Measurements from ENCODE around the gene LOXL3. TPM values are rescaled to one million over a fixed set of nuclear protein-coding genes. Genes with fewer than 3 reads are reported as not detected.

LOXL3 gene
- total RNA-seq, 1 experiment from 2014 or later, result 4.1 TPM

- DNase-seq (ENCODE audit: low read depth, low spot score) (no peak), ATAC-seq (no peak)
- Histone ChIP-seq H3K9me3 (ENCODE audit: control insufficient read depth in 1 of 2, insufficient read depth in 1 of 2, low read depth in 1 of 2, low read length in 2 of 2) (no peaks in the 10 kb centered on the region), H4K20me1 (ENCODE audit: insufficient read depth) (no peaks in the 10 kb centered on the region), H3K36me3 (ENCODE audit: control insufficient read depth in 1 of 2, insufficient read depth in 2 of 2, low read length in 2 of 2) (peaks cover 0 to 2% of the 10 kb centered on the region in 2 experiments; a peak in 1 of 4 replicates), H3K9me2 (ENCODE audit: insufficient read depth) (no peaks in the 10 kb centered on the region), H3K4me1 (ENCODE audit: control insufficient read depth in 1 of 2, insufficient read depth in 2 of 2, low read length in 2 of 2) (peaks cover 0 to 3% of the 10 kb centered on the region in 2 experiments; a peak in 1 of 4 replicates), H3K9ac (ENCODE audit: low read length) (no peak overlapping the region), H2AFZ (ENCODE audit: low read depth, low read length, poor library complexity, severe bottlenecking) (no peak overlapping the region), H3K27ac (ENCODE audit: low read depth, low read length) (no peak overlapping the region), H3K4me2 (ENCODE audit: low read length) (no peak overlapping the region), H3K4me3 (replicated peaks in 1 of 2; ENCODE audit: low read depth in 1 of 2, low read length in 2 of 2) (no peak overlapping the region), H3K79me2 (ENCODE audit: insufficient read depth, low read length) (no peaks in the 10 kb centered on the region), H3K27me3 (ENCODE audit: insufficient read depth, low read length) (no peaks in the 10 kb centered on the region)
- POLR2A ChIA-PET, result no interaction called here
- RAD21 ChIA-PET (ENCODE audit: low non-redundant PET in 1 of 2, low total read pairs in 2 of 2, uncharacterized antibody in 2 of 2, unreplicated experiment in 2 of 2), result interaction anchor here in 1 of 2 experiments (0.6 kb wide), 1 partner anchor 1057 kb away, joined by 3 read pairs; no protein-coding TSS in a partner anchor
- BruUV-seq (replicated peaks), result no TSS peak
- intact Hi-C loops (cut with micrococcal nuclease), result no loop called here
- TF ChIP-seq TCF7L2 (IDR thresholded peaks at IDR 0.05; ENCODE audit: borderline replicate concordance, extremely low read depth, insufficient read depth, insufficient read length) (no peak), RAD21 (IDR thresholded peaks at IDR 0.05; ENCODE audit: low read depth) (no peak), REST (IDR thresholded peaks at IDR 0.05; ENCODE audit: low read depth) (no peak), CBX3 (IDR thresholded peaks at IDR 0.05; ENCODE audit: low read depth) (no peak), SP1 (IDR thresholded peaks at IDR 0.05; ENCODE audit: low read depth) (no peak), SRF (IDR thresholded peaks at IDR 0.05; ENCODE audit: low read depth) (no peak), ELF1 (IDR thresholded peaks at IDR 0.05; ENCODE audit: borderline replicate concordance, low read depth) (no peak), ZBTB33 (IDR thresholded peaks at IDR 0.05; ENCODE audit: extremely low read depth, insufficient replicate concordance, low read length) (no peak), FOSL1 (IDR thresholded peaks at IDR 0.05; ENCODE audit: low read depth) (no peak), EGR1 (IDR thresholded peaks at IDR 0.05; ENCODE audit: low read depth) (no peak), EZH2phosphoT487 (IDR thresholded peaks at IDR 0.05; ENCODE audit: borderline replicate concordance) (no peak), POLR2A (IDR thresholded peaks at IDR 0.05; ENCODE audit: borderline replicate concordance, extremely low read depth, insufficient read depth, insufficient read length) (no peak), POLR2AphosphoS5 (IDR thresholded peaks at IDR 0.05; ENCODE audit: low read depth, low read length) (no peak), ZFX (IDR thresholded peaks at IDR 0.05) (no peak), YY1 (IDR thresholded peaks at IDR 0.05; ENCODE audit: extremely low read depth, insufficient replicate concordance, low read depth, low read length) (no peak), CEBPB (IDR thresholded peaks at IDR 0.05; ENCODE audit: low read depth) (no peak)
- TF ChIP-seq, protein P1, sequence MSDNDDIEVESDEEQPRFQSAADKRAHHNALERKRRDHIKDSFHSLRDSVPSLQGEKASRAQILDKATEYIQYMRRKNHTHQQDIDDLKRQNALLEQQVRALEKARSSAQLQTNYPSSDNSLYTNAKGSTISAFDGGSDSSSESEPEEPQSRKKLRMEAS (IDR thresholded peaks at IDR 0.05), result no peak
- TF ChIP-seq, protein P2, sequence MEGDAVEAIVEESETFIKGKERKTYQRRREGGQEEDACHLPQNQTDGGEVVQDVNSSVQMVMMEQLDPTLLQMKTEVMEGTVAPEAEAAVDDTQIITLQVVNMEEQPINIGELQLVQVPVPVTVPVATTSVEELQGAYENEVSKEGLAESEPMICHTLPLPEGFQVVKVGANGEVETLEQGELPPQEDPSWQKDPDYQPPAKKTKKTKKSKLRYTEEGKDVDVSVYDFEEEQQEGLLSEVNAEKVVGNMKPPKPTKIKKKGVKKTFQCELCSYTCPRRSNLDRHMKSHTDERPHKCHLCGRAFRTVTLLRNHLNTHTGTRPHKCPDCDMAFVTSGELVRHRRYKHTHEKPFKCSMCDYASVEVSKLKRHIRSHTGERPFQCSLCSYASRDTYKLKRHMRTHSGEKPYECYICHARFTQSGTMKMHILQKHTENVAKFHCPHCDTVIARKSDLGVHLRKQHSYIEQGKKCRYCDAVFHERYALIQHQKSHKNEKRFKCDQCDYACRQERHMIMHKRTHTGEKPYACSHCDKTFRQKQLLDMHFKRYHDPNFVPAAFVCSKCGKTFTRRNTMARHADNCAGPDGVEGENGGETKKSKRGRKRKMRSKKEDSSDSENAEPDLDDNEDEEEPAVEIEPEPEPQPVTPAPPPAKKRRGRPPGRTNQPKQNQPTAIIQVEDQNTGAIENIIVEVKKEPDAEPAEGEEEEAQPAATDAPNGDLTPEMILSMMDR (IDR thresholded peaks at IDR 0.05 in 2 of 3, conservative IDR thresholded peaks at IDR 0.05 in 1 of 3; ENCODE audit: borderline replicate concordance in 1 of 3, insufficient read depth in 1 of 3, low read depth in 2 of 3, low read length in 2 of 3), result no peak
- CTCF ChIA-PET, result no interaction called here
These were observed 22.6 kb upstream of the LOXL3 start for GRCh38 chr2:74576211-74576862.
